H1 (cell line): ENCODE data around the gene NT5M. TPM values are rescaled to one million over a fixed set of nuclear protein-coding genes. Genes with fewer than 3 reads are reported as not detected.

Source experiments
- ASH2L ChIP-seq: fragments of 200-600, 300-600 bp; sonication (generic); IDR thresholded peaks from one replicate; pipeline ENCODE4 v1.7.1; 2017; ENCODE audit warnings: low read length
- BRCA1 ChIP-seq: IDR thresholded peaks from 2 replicates; pipeline ENCODE4 v1.6.1; 2012; ENCODE audit warnings: low read depth, low read length, improper control_type of control experiment
- CHD2 ChIP-seq: IDR thresholded peaks from 2 replicates; pipeline ENCODE4 v1.6.1; 2012; ENCODE audit warnings: low read length, improper control_type of control experiment
- CREB1 ChIP-seq: IDR thresholded peaks from 2 replicates; pipeline ENCODE4 v1.6.1; 2012; ENCODE audit warnings: inconsistent platforms
- GABPA ChIP-seq: IDR thresholded peaks from 2 replicates; pipeline ENCODE4 v1.6.1; 2011; ENCODE audit warnings: mild to moderate bottlenecking, low read length, moderate library complexity, borderline replicate concordance; ENCODE audit not compliant: insufficient read depth
- HDAC2 ChIP-seq, 2 experiments: fragments of 300-600 bp in 1 of 2; sonication (generic) in 1 of 2; IDR thresholded peaks; 2 replicates each; pipeline ENCODE4 v1.6.1; 2011 to 2012; ENCODE audit warnings: low read depth in 2 of 2, low read length in 2 of 2, mild to moderate bottlenecking in 2 of 2, moderate library complexity in 2 of 2, borderline replicate concordance in 1 of 2, inconsistent platforms in 1 of 2
- NRF1 ChIP-seq: IDR thresholded peaks from 2 replicates; pipeline ENCODE4 v1.6.1; 2011; ENCODE audit warnings: mild to moderate bottlenecking, low read depth, low read length, improper control_type of control experiment
- PHF8 ChIP-seq: fragments of 200-600 bp; sonication (generic); conservative IDR thresholded peaks from 2 replicates; pipeline ENCODE4 v1.7.1; 2012; ENCODE audit warnings: low read depth, mild to moderate bottlenecking, inconsistent platforms, low read length, moderate library complexity
- POLR2A ChIP-seq, 2 experiments: IDR thresholded peaks; 1 replicate in 1 of 2; 2 replicates in 1 of 2; pipeline ENCODE4 v1.6.1; 2011; ENCODE audit warnings: low read depth in 2 of 2, low read length in 2 of 2, mild to moderate bottlenecking in 2 of 2; ENCODE audit errors: control extremely low read depth in 1 of 2
- SAP30 ChIP-seq: fragments of 300-600 bp; sonication (generic); IDR thresholded peaks from 2 replicates; pipeline ENCODE4 v1.7.1; 2012; ENCODE audit warnings: low read length, moderate library complexity, mild to moderate bottlenecking, inconsistent platforms; ENCODE audit not compliant: insufficient read depth, insufficient replicate concordance
- SUZ12 ChIP-seq: fragments of 200-600 bp; sonication (generic); IDR thresholded peaks from 2 replicates; pipeline ENCODE4 v1.6.1; 2012; ENCODE audit warnings: mild to moderate bottlenecking, inconsistent platforms, low read length, moderate library complexity, mixed read lengths
- TAF1 ChIP-seq: IDR thresholded peaks from 2 replicates; pipeline ENCODE4 v1.6.1; 2011; ENCODE audit warnings: mild to moderate bottlenecking, low read depth, low read length
- USF2 ChIP-seq: IDR thresholded peaks from 2 replicates; pipeline ENCODE4 v1.6.1; 2011; ENCODE audit warnings: low read length, improper control_type of control experiment
- polyA plus RNA-seq, 7 experiments: library from polyadenylated mRNA; depleted of rRNA in 3 of 7; stranded (reverse) in 5 of 7; unstranded in 2 of 7; fragments of >200 nt in 5 of 7; fragments of 200-250 nt in 2 of 7; gene quantifications; 1 replicate in 5 of 7; 2 replicates in 1 of 7; 4 replicates in 1 of 7; pipeline versions ENCODE4 v1.2.1 to v1.2.3, GENCODE V29; 2011 to 2013; ENCODE audit warnings: missing spikeins in 2 of 7, mixed read lengths in 2 of 7
- total RNA-seq: library from RNA; stranded (reverse); fragmentation: NEBNext Ultra II Directional; extraction: Animal tissue kit (Norgen Biotek cat#: 25700); gene quantifications from 2 replicates; pipeline ENCODE4 v1.2.1, GENCODE V29; 2021
- TF ChIP-seq, protein P1 (sequence below), 3 experiments: IDR thresholded peaks; 1 replicate in 2 of 3; 2 replicates in 1 of 3; pipeline versions ENCODE4 v1.5.1 to v1.6.1; 2011; ENCODE audit warnings: low read length in 3 of 3, mild to moderate bottlenecking in 3 of 3, inconsistent platforms in 2 of 3, low read depth in 1 of 3, moderate library complexity in 1 of 3; ENCODE audit not compliant: insufficient read depth in 1 of 3; ENCODE audit errors: control extremely low read depth in 1 of 3

NT5M gene
- total and polyA plus RNA-seq, 2 of the 8 experiments (the other 6 are each of a cell fraction or from before 2014, with no cell fraction given) = 7.6 to 18.2 TPM

DNA sequence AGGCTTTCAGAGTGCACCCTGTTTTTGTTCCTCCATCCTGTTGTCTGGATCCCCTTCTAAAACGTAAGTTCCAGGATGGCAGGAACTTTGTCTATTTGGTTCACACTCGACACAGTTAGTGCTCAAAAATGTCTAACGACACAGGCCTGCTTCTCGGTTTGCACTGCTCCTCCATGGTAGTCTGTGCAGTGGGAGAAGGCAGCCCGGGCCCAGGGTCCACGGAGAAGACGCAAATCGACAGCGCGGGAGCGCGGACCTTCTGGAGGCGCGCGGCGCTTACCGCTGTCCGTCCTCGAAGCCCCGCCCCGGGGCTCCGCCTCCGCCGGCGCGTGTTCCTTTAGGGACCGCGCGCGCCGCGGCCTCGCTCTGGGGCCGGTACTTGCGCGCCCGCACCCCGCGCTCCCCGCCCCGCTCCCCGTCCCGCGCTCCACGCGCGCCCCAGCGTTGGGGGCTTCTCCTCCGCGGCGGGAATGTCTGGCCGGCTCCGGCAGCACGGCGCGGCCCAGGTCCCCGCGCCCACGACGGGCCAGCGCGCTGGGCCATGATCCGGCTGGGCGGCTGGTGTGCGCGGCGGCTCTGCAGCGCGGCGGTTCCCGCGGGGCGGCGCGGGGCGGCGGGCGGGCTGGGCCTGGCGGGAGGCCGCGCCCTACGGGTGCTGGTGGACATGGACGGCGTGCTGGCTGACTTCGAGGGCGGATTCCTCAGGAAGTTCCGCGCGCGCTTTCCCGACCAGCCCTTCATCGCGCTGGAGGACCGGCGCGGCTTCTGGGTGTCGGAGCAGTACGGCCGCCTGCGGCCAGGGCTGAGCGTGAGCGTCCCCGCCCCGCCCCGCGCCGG lies at the start of gene NT5M (continued):
- TF ChIP-seq, protein P1, sequence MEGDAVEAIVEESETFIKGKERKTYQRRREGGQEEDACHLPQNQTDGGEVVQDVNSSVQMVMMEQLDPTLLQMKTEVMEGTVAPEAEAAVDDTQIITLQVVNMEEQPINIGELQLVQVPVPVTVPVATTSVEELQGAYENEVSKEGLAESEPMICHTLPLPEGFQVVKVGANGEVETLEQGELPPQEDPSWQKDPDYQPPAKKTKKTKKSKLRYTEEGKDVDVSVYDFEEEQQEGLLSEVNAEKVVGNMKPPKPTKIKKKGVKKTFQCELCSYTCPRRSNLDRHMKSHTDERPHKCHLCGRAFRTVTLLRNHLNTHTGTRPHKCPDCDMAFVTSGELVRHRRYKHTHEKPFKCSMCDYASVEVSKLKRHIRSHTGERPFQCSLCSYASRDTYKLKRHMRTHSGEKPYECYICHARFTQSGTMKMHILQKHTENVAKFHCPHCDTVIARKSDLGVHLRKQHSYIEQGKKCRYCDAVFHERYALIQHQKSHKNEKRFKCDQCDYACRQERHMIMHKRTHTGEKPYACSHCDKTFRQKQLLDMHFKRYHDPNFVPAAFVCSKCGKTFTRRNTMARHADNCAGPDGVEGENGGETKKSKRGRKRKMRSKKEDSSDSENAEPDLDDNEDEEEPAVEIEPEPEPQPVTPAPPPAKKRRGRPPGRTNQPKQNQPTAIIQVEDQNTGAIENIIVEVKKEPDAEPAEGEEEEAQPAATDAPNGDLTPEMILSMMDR (IDR thresholded peaks at IDR 0.05; ENCODE audit: control extremely low read depth in 1 of 3, insufficient read depth in 1 of 3, low read depth in 1 of 3, low read length in 3 of 3) = no peak
- TF ChIP-seq CREB1 (peak; percentile 67), ASH2L (peak; percentile 26), PHF8 (peak; percentile 82), USF2 (no peak), CHD2 (no peak), NRF1 (no peak), POLR2A (IDR thresholded peaks at IDR 0.05; ENCODE audit: control extremely low read depth in 1 of 2, low read depth in 2 of 2, low read length in 2 of 2) (peak; percentile 58 to 67), TAF1 (peak; percentile 68), SUZ12 (0 out of 2 replicates have a peak, but pooled peaks have one; percentile 24), SAP30 (no peak), HDAC2 (IDR thresholded peaks at IDR 0.05; ENCODE audit: borderline replicate concordance in 1 of 2, low read depth in 2 of 2, low read length in 2 of 2) (no peak), GABPA (0 out of 2 replicates have a peak, but pooled peaks have one; percentile 41), BRCA1 (no peak)
